Measurements from ENCODE around the gene IGSF23. TPM values are rescaled to one million over a fixed set of nuclear protein-coding genes. Genes with fewer than 3 reads are reported as not detected.

The IGSF23 gene
- total and polyA plus RNA-seq, 2 of the 13 experiments (the other 11 are each of a cell fraction or from before 2014, with no cell fraction given), result 2.3 to 8.8 TPM

GRCh38 chr19:44636439-44637389 is 23.4 kb downstream of the IGSF23 start (continued):
- no peak for TF ChIP-seq MBNL3 (CRISPR knock-in tag; conservative IDR thresholded peaks at IDR 0.05)
- peak; percentile 90 for TF ChIP-seq HNF4G (IDR thresholded peaks at IDR 0.05; ENCODE audit: borderline replicate concordance, low read depth, low read length)
- peak; percentile 70; the same call in 1 of the 2 replicates for TF ChIP-seq HNF4G (CRISPR knock-in tag; IDR thresholded peaks at IDR 0.05; ENCODE audit: borderline replicate concordance, low read depth)
- TF ChIP-seq SP5 (CRISPR knock-in tag; IDR thresholded peaks at IDR 0.05; ENCODE audit: borderline replicate concordance, low read depth), result peak; percentile 15; the same call in 1 of the 2 replicates
- TF ChIP-seq ZFP36L1 (CRISPR knock-in tag; IDR thresholded peaks at IDR 0.05), result no peak
- no peak for TF ChIP-seq ZNF17 (CRISPR knock-in tag; IDR thresholded peaks at IDR 0.05)
- no peak for TF ChIP-seq NCOA5 (CRISPR knock-in tag; IDR thresholded peaks at IDR 0.05)
- TF ChIP-seq FOXC1 (CRISPR knock-in tag; IDR thresholded peaks at IDR 0.05; ENCODE audit: borderline replicate concordance), result 0 out of 2 replicates have a peak, but pooled peaks have one; percentile 20
- TF ChIP-seq ZNF646 (CRISPR knock-in tag; IDR thresholded peaks at IDR 0.05), result no peak
- TF ChIP-seq CBX5 (CRISPR knock-in tag; IDR thresholded peaks at IDR 0.05; ENCODE audit: borderline replicate concordance), result 0 out of 2 replicates have a peak, but pooled peaks have one; percentile 39
- no peak for TF ChIP-seq ZNF724P (CRISPR knock-in tag; IDR thresholded peaks at IDR 0.05; ENCODE audit: borderline replicate concordance)
- TF ChIP-seq RFXAP (CRISPR knock-in tag; IDR thresholded peaks at IDR 0.05; ENCODE audit: borderline replicate concordance), result no peak
- peak; percentile 61; the same call in 1 of the 2 replicates for TF ChIP-seq ARID3A (IDR thresholded peaks at IDR 0.05; ENCODE audit: low read depth, low read length)
- TF ChIP-seq REPIN1 (CRISPR knock-in tag; IDR thresholded peaks at IDR 0.05; ENCODE audit: borderline replicate concordance, low read depth), result no peak; the same call in 1 of the 2 replicates
- TF ChIP-seq MEF2D (CRISPR knock-in tag; IDR thresholded peaks at IDR 0.05), result no peak; the same call in 1 of the 2 replicates
- TF ChIP-seq HDAC2 (CRISPR knock-in tag; IDR thresholded peaks at IDR 0.05), result no peak; the same call in 1 of the 2 replicates
- no peak; the same call in 1 of the 2 replicates for TF ChIP-seq RXRA (CRISPR knock-in tag; IDR thresholded peaks at IDR 0.05)
